HepG2 (cell line): ENCODE measurements around the gene CAND2. TPM values are rescaled to one million over a fixed set of nuclear protein-coding genes. Genes with fewer than 3 reads are reported as not detected.

Source experiments
- ARID5B ChIP-seq: IDR thresholded peaks from 2 replicates; pipeline ENCODE4 v1.4.0; 2020; ENCODE audit warnings: mild to moderate bottlenecking, missing genetic modification reagents
- ATF6 ChIP-seq: sonication (generic); formaldehyde crosslinking; conservative IDR thresholded peaks from 2 replicates; pipeline ENCODE4 v1.4.0; 2020; ENCODE audit warnings: missing genetic modification reagents
- BRD4 ChIP-seq: sonication (generic); formaldehyde crosslinking; IDR thresholded peaks from 2 replicates; pipeline ENCODE4 v1.4.0; 2020; ENCODE audit warnings: missing genetic modification reagents
- ESRRA ChIP-seq: sonication (generic); formaldehyde crosslinking; IDR thresholded peaks from 2 replicates; pipeline ENCODE4 v1.5.1; 2020; ENCODE audit warnings: mild to moderate bottlenecking, low read depth, missing genetic modification reagents
- HDAC2 ChIP-seq: sonication (generic); formaldehyde crosslinking; IDR thresholded peaks from 2 replicates; pipeline ENCODE4 v1.4.0; 2020; ENCODE audit warnings: missing genetic modification reagents
- MTF2 ChIP-seq: sonication (generic); formaldehyde crosslinking; IDR thresholded peaks from 2 replicates; pipeline ENCODE4 v1.5.0; 2020; ENCODE audit warnings: missing genetic modification reagents, borderline replicate concordance
- MXI1 ChIP-seq: IDR thresholded peaks from 3 replicates; pipeline ENCODE4 v1.6.1; 2012; ENCODE audit warnings: low read depth, low read length, inconsistent platforms, borderline replicate concordance
- PITX1 ChIP-seq: sonication (generic); formaldehyde crosslinking; IDR thresholded peaks from 2 replicates; pipeline ENCODE4 v1.5.1; 2020; ENCODE audit warnings: mild to moderate bottlenecking, missing genetic modification reagents
- PRDM15 ChIP-seq: sonication (generic); formaldehyde crosslinking; IDR thresholded peaks from 2 replicates; pipeline ENCODE4 v1.4.0; 2020; ENCODE audit warnings: missing genetic modification reagents
- RBFOX2 ChIP-seq: fragments of 200-400 bp; formaldehyde crosslinking; IDR thresholded peaks from 2 replicates; pipeline ENCODE4 v1.6.1; 2017; ENCODE audit warnings: low read depth, mild to moderate bottlenecking, low read length
- TOPORS ChIP-seq: sonication (generic); formaldehyde crosslinking; IDR thresholded peaks from 2 replicates; pipeline ENCODE4 v1.8.0; 2023; ENCODE audit warnings: mild to moderate bottlenecking, missing genetic modification reagents
- XRCC5 ChIP-seq: fragments of 200-400 bp; formaldehyde crosslinking; optimal IDR thresholded peaks from 2 replicates; pipeline ENCODE3; 2017; ENCODE audit warnings: mild to moderate bottlenecking, low read length
- ZBTB3 ChIP-seq: sonication (generic); formaldehyde crosslinking; IDR thresholded peaks from 2 replicates; pipeline ENCODE4 v1.4.0; 2020; ENCODE audit warnings: low read depth, mild to moderate bottlenecking, moderate library complexity, missing genetic modification reagents, borderline replicate concordance
- ZFP37 ChIP-seq: sonication (generic); formaldehyde crosslinking; IDR thresholded peaks from 2 replicates; pipeline ENCODE4 v1.4.0; 2020; ENCODE audit warnings: missing genetic modification reagents, borderline replicate concordance
- ZFY ChIP-seq: sonication (generic); formaldehyde crosslinking; IDR thresholded peaks from 2 replicates; pipeline ENCODE4 v1.4.0; 2020; ENCODE audit warnings: missing genetic modification reagents
- ZNF326 ChIP-seq: sonication (generic); formaldehyde crosslinking; IDR thresholded peaks from 2 replicates; pipeline ENCODE4 v1.4.0; 2020; ENCODE audit warnings: missing genetic modification reagents, borderline replicate concordance
- ZNF33B ChIP-seq: sonication (generic); formaldehyde crosslinking; IDR thresholded peaks from 2 replicates; pipeline ENCODE4 v1.5.1; 2020; ENCODE audit warnings: mild to moderate bottlenecking, missing genetic modification reagents
- ZNF431 ChIP-seq: sonication (generic); formaldehyde crosslinking; IDR thresholded peaks from 2 replicates; pipeline ENCODE4 v1.9.0; 2022; ENCODE audit warnings: missing genetic modification reagents, low read depth, mild to moderate bottlenecking, borderline replicate concordance
- ZNF607 ChIP-seq: sonication (generic); formaldehyde crosslinking; IDR thresholded peaks from 2 replicates; pipeline ENCODE4 v1.5.1; 2020; ENCODE audit warnings: missing genetic modification reagents, mild to moderate bottlenecking, borderline replicate concordance
- ZNF768 ChIP-seq: sonication (generic); formaldehyde crosslinking; IDR thresholded peaks from 2 replicates; pipeline ENCODE4 v1.4.0; 2020; ENCODE audit warnings: missing genetic modification reagents
- polyA plus RNA-seq, 8 experiments: library from polyadenylated mRNA; depleted of rRNA in 3 of 8; stranded (reverse) in 7 of 8; unstranded in 1 of 8; fragments of >200 nt; fragmentation: Illumina TruSeq in 4 of 8; extraction: Trizol in 4 of 8; gene quantifications; 2 replicates each; pipeline versions ENCODE4 v1.2.1 to v1.2.3, GENCODE V29; 2011 to 2016; ENCODE audit warnings: low read depth in 4 of 8, missing spikeins in 1 of 8, mixed read lengths in 1 of 8; ENCODE audit not compliant: insufficient read depth in 1 of 8
- total RNA-seq, 5 experiments: library from RNA; depleted of rRNA; stranded (reverse); fragments of >200 nt; fragmentation: Illumina TruSeq; extraction: Trizol; gene quantifications; 2 replicates each; pipeline ENCODE4 v1.2.3, GENCODE V29; 2016; ENCODE audit warnings: low read depth in 1 of 5

The CAND2 gene
- total and polyA plus RNA-seq, 2 of the 13 experiments (the other 11 are each of a cell fraction or from before 2014, with no cell fraction given): 0.01 TPM; not detected in 1

- TF ChIP-seq RBFOX2 (peak; percentile 54), MTF2 (CRISPR knock-in tag) (peak; percentile 87; the same call in 1 of the 2 replicates), PITX1 (CRISPR knock-in tag) (no peak), MXI1 (no peak), PRDM15 (CRISPR knock-in tag) (no peak), TOPORS (CRISPR knock-in tag) (no peak), HDAC2 (CRISPR knock-in tag) (peak; percentile 53), ZFY (peak; percentile 71), ZNF607 (CRISPR knock-in tag) (no peak), ZFP37 (no peak), ZBTB3 (CRISPR knock-in tag) (no peak), ARID5B (CRISPR knock-in tag) (no peak; the same call in 1 of the 2 replicates), XRCC5 (peak; percentile 71), ZNF33B (CRISPR knock-in tag) (peak; percentile 71; the same call in 1 of the 2 replicates), ZNF326 (CRISPR knock-in tag) (no peak), ZNF768 (CRISPR knock-in tag) (peak; percentile 74; the same call in 1 of the 2 replicates), BRD4 (CRISPR knock-in tag) (no peak), ESRRA (CRISPR knock-in tag) (no peak), ZNF431 (no peak), ATF6 (CRISPR knock-in tag) (no peak)
These were observed 13.7 kb downstream of the CAND2 start (continued) for GRCh38 chr3:12810013-12810780.
